C4-2B (cell line): ENCODE data around the gene TST.

Source experiments
- H3K27ac ChIP-seq: fragments of 450-650 bp; 2 replicates; pipeline ENCODE4 v1.5.1; 2017
- ZFX ChIP-seq: fragments of 450-650 bp; IDR thresholded peaks from 2 replicates; pipeline ENCODE4 v1.6.1; 2017
- TF ChIP-seq, protein P1 (sequence below): fragments of 450-650 bp; conservative IDR thresholded peaks from 2 replicates; pipeline ENCODE4 v1.5.1; 2017; ENCODE audit warnings: mild to moderate bottlenecking

TST gene

DNA sequence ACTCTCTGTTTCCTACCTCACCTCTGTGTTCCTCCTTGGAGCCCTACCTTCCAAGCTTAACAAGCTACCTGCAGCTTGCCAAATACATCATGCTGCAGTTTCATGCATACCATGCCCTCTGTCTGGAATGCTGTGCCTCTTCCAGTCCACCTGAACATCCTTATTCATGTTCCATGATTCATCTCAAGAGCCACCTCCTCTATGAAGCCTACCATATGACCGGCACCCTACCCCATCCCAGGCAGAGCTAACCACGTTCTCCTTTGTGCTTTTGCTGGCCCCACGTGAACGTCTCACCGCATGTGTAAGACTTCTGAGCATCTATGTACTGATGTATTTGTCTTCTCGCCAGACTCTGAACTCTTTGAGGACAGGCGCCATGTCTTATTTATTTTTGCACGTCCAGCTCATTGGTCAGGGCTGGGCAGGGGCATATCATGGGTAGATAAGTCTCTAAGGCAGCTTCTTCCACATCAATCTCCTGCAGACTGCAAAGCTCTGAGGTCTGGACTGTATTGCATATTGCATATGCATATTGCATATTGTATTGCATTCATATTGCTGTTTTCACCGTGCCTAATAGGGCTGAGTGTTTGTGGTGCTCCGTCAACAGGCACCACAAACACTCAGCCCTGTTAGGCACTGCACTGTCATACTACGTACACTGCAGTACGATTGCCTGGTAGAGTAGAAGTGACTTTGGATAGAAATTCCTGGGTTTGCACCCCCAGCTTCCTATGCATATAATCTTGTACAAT lies 31.0 kb downstream of the TST start:
- no peak overlapping the region for H3K27ac ChIP-seq
- TF ChIP-seq, protein P1, sequence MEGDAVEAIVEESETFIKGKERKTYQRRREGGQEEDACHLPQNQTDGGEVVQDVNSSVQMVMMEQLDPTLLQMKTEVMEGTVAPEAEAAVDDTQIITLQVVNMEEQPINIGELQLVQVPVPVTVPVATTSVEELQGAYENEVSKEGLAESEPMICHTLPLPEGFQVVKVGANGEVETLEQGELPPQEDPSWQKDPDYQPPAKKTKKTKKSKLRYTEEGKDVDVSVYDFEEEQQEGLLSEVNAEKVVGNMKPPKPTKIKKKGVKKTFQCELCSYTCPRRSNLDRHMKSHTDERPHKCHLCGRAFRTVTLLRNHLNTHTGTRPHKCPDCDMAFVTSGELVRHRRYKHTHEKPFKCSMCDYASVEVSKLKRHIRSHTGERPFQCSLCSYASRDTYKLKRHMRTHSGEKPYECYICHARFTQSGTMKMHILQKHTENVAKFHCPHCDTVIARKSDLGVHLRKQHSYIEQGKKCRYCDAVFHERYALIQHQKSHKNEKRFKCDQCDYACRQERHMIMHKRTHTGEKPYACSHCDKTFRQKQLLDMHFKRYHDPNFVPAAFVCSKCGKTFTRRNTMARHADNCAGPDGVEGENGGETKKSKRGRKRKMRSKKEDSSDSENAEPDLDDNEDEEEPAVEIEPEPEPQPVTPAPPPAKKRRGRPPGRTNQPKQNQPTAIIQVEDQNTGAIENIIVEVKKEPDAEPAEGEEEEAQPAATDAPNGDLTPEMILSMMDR: no peak
- no peak for TF ChIP-seq ZFX

DNA sequence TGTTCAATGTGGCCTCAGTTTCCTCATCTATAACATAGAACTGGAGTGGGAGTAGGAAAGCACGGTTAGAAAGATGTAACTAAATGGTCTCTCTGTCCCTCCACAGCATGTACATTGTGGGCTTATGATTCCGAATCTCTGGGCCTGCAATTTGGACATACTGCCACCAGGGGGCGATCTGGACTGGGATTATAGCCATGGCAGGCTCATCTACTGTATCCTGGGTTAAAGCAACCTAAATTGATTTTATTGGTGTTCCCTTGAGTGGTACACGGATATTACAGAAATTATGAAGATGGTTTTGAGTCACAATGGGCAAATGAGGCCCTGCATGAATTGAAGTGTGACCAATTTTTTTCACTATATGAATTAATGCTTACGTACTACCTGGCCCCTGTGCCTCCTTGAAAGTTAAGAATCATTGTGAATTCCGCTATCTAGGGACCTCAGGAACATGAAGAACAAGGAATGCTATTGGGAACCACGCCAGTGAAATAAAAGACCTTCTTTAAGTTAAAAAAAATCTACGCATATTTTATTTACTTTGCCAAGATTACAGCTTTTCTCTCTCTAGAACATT lies 32.9 kb downstream of the TST start:
- TF ChIP-seq ZFX: no peak
- TF ChIP-seq, protein P1: peak; percentile 87
- H3K27ac ChIP-seq: no peak overlapping the region

DNA sequence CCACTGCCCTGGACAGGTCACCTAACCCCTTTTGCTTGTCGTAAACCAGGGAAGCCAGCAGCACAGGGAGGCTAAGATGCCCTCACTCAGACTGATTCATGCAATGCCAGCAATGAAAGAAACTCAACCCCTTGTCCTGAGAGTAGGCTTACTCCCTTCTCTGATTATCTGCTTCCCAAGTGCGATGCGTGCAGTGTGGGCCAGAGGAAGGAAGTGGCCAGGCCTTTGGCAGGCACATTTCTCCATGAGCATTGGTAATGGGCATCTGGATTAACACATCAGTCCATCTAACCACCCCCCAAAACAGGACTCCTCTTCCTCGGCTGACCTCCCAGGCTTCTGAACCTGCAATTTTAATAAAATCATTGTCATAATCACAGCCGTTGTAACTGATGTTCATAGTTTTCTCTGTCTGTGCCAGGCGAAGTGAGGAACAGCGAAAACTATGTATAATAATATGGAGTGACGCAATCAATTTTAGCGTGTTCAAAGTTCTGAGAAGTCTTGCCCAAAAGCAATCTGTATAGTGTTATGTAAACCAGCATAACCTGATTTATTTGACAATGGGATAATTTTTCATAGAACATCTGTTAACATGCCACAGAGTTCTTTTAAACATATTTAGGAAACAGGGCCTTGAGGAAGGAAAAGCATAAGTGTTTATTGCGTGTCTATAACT lies 33.9 kb downstream of the TST start:
- TF ChIP-seq ZFX: no peak
- TF ChIP-seq, protein P1: no peak

DNA sequence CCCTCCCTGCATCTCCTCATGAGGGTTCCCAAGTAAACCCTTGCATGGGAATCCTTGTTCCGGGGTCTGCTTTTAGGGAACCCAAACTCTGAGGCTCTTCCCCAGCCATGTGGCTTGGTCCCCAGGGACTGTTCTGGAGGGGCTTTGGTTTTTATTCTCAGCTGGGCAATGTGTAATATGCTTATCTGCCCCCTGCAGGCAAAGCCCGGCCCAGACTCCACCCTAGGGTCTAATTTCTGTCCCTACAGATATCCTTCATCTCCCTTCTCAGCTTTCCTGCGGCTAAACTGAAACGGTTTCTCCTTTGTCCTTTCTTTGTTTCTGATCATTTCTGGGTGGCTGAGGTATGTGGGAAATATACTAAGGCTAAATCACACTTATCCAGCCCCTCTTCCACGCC lies 37.1 kb downstream of the TST start:
- TF ChIP-seq, protein P1: peak; percentile 9; the same call in 1 of the 2 replicates
- TF ChIP-seq ZFX: no peak
- H3K27ac ChIP-seq: no peak overlapping the region

More for the DNA sequence above, 33.9 kb downstream of the TST start:
- H3K27ac ChIP-seq: no peak overlapping the region

DNA sequence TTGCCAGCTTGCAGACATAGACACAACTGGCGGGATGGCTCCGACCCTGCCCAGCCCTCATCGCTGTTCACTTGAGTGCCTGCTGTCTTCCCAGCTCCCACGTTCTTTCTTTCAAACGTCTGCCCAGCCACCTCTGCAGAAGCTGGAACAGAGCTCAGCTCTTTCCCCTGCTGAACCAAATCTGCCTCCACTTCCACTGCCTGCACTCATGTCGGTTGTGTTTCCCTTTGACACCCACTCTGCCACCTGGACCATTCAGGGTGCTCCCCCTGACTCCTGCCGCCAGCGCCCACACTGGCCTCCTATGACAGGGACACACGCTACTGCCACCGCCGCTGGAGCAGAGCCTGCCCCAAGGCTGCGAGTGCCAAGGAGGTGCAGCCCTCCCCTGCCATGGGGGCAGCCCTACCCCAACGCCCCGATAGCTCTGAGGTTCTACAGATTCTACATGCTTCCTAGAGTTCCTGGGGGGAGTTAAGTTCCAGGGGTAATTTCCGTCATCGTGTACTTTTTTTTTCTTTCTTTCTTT lies 37.9 kb downstream of the TST start:
- TF ChIP-seq, protein P1: no peak
- no peak for TF ChIP-seq ZFX
- H3K27ac ChIP-seq: no peak overlapping the region

DNA sequence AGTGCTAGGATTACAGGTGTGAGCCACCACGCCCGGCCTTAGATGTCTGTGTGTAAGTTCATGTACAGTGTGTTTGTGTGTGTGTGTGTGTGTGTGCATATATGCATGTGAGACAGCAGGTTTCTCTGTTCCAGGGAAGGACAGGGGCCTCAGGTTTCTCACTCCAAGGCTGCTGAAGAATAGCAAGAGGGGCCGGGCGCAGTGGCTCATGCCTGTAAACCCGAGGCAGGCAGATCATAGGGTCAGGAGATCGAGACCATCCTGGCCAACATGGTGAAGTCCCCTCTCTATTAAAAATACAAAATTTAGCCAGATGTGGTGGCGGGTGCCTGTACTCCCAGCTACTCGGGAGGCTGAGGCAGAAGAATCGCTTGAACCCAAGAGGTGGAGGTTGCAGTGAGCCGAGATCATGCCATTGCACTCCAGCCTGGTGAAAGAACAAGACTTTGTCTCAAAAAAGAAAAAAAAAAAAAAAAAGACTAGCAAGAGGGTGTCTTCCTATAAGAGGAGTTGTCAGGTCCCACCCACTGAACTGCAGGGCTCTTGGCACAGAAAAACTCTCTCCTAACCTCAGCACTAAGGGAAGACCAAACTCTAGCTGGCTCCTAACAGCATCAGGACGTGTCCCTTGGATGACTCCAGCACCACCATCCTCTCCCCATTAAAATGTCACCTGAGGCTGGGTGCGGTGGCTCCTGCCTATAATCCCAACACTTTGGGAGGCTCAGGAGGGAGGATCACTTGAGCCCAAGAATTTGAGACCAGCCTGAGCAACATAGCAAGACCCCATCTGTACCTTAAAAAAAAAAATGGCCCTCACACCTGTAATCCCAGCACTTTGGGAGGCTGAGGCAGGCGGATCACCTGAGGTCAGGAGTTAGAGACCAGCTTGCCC lies 40.0 kb downstream of the TST start:
- H3K27ac ChIP-seq: no peak overlapping the region
- no peak for TF ChIP-seq ZFX
- TF ChIP-seq, protein P1: no peak
